Uterus (tissue), 4 donors: ENCODE measurements around the gene SEZ6. TPM values are rescaled to one million over a fixed set of nuclear protein-coding genes. Genes with fewer than 3 reads are reported as not detected.

Experiments
- DNase-seq, 2 donors: peaks; one replicate each; pipeline ENCODE4 v3.0.0-alpha.2; 2019 to 2020
- H3K27ac ChIP-seq, 2 donors: fragments of 200-600 bp; sonication (generic); 1 replicate in 1 of 2; 2 replicates in 1 of 2; pipeline ENCODE4 v1.5.1; 2016 to 2018
- H3K27me3 ChIP-seq, 2 donors: fragments of 200-600 bp; sonication (generic); one replicate each; pipeline ENCODE4 v1.5.1; 2018 to 2019; ENCODE audit warnings: control low read depth in 1 of 2
- H3K36me3 ChIP-seq, 2 donors: fragments of 200-600 bp; sonication (generic); one replicate each; pipeline ENCODE4 v1.5.1; 2019; ENCODE audit warnings: control low read depth in 1 of 2
- H3K4me1 ChIP-seq, 2 donors: fragments of 200-600 bp; sonication (generic); one replicate each; pipeline ENCODE4 v1.5.1; 2018 to 2019; ENCODE audit warnings: control low read depth in 1 of 2
- H3K4me3 ChIP-seq, 2 donors: fragments of 200-600 bp; sonication (generic); 1 replicate in 1 of 2; 2 replicates in 1 of 2; pipeline ENCODE4 v1.5.1; 2018 to 2019; ENCODE audit warnings: mild to moderate bottlenecking in 1 of 2
- H3K9me3 ChIP-seq, 2 donors: fragments of 200-600 bp; sonication (generic); one replicate each; pipeline ENCODE4 v1.5.1; 2019; ENCODE audit warnings: control low read depth in 1 of 2
- CTCF ChIP-seq, 4 experiments: fragments of 200-600 bp in 2 of 4; fragments of 450-650 bp in 2 of 4; sonication (generic) in 2 of 4; IDR thresholded peaks; one replicate each; pipeline ENCODE4 v1.5.1; 2016 to 2019; ENCODE audit warnings: antibody characterized with exemption in 4 of 4, mild to moderate bottlenecking in 2 of 4, moderate library complexity in 1 of 4
- POLR2A ChIP-seq, 2 donors: fragments of 450-650 bp; IDR thresholded peaks; one replicate each; pipeline ENCODE4 v1.6.1; 2016; ENCODE audit warnings: antibody characterized with exemption in 2 of 2, mild to moderate bottlenecking in 1 of 2, moderate library complexity in 1 of 2
- intact Hi-C: fragments of 100-400 bp; cut with DNase I; formaldehyde crosslinking; loops from one replicate; pipeline ENCODE4 v1.15.1; 2023; ENCODE audit warnings: low total_unique reads
- total RNA-seq, 4 donors: library from RNA; depleted of rRNA in 3 of 4; stranded (reverse); fragments of >200 nt in 3 of 4; gene quantifications; one replicate each; pipeline versions ENCODE4 v1.1.0 to v1.2.4, GENCODE V29; 2014 to 2023
- donor health status: DM: yes; HTN: yes; CAD: no.

The SEZ6 gene
- total RNA-seq, 4 donors from 2014 or later: 0.07 TPM; not detected in 3

- peaks cover 0 to 3% of the 10 kb centered on the region in 2 donors for H3K4me1 ChIP-seq
- H3K4me3 ChIP-seq: peak overlapping the region; percentile 86 to 92
- intact Hi-C loops: loop anchor here (5.0 kb wide), 1 partner anchor 48 kb away; the partner anchor contains the start of gene DHRS13
- H3K36me3 ChIP-seq: no peaks in the 10 kb centered on the region
- H3K9me3 ChIP-seq: no peaks in the 10 kb centered on the region
- peak overlapping the region; percentile 92 to 93 for H3K27ac ChIP-seq
- peak; percentile 46 to 54 for DNase-seq
- TF ChIP-seq POLR2A (IDR thresholded peaks at IDR 0.05): no peak
- TF ChIP-seq CTCF (IDR thresholded peaks at IDR 0.05): no peak
- no peaks in the 10 kb centered on the region for H3K27me3 ChIP-seq
Observed at GRCh38 chr17:28950017-28950751, 55.6 kb downstream of the SEZ6 start.

- H3K36me3 ChIP-seq: no peaks in the 10 kb centered on the region
- no peaks in the 10 kb centered on the region for H3K9me3 ChIP-seq
- peaks cover 0 to 3% of the 10 kb centered on the region in 2 donors for H3K4me1 ChIP-seq
- no peaks in the 10 kb centered on the region for H3K27me3 ChIP-seq
- intact Hi-C loops: loop anchor here (5.0 kb wide), 1 partner anchor 47 kb away; the partner anchor contains the start of gene DHRS13
- DNase-seq: peak; percentile 49 to 60
- no peak for TF ChIP-seq CTCF (IDR thresholded peaks at IDR 0.05)
- no peak for TF ChIP-seq POLR2A (IDR thresholded peaks at IDR 0.05)
- peak overlapping the region; percentile 86 to 92 for H3K4me3 ChIP-seq
- peak overlapping the region; percentile 92 to 93 for H3K27ac ChIP-seq
Observed at GRCh38 chr17:28949185-28950016, 56.4 kb downstream of the SEZ6 start.

GRCh38 chr17:28948873-28949184, 57.0 kb downstream of the SEZ6 start:
- Histone ChIP-seq H3K4me3 (peak overlapping the region; percentile 86 to 92), H3K4me1 (peaks cover 0 to 3% of the 10 kb centered on the region in 2 donors), H3K36me3 (no peaks in the 10 kb centered on the region), H3K27me3 (no peaks in the 10 kb centered on the region), H3K27ac (peak overlapping the region; percentile 92 to 93), H3K9me3 (no peaks in the 10 kb centered on the region)
- DNase-seq: peak in 1 of 2 donors; percentile 26
- no peak for TF ChIP-seq POLR2A (IDR thresholded peaks at IDR 0.05)
- no peak for TF ChIP-seq CTCF (IDR thresholded peaks at IDR 0.05)
- intact Hi-C loops: no loop called here

- Histone ChIP-seq H3K27ac (peak overlapping the region; percentile 92 to 93), H3K4me1 (peaks cover 0 to 3% of the 10 kb centered on the region in 2 donors), H3K27me3 (no peaks in the 10 kb centered on the region), H3K4me3 (peak overlapping the region; percentile 86 to 92), H3K9me3 (no peaks in the 10 kb centered on the region), H3K36me3 (no peaks in the 10 kb centered on the region)
- intact Hi-C loops: no loop called here
- DNase-seq: no peak
- TF ChIP-seq POLR2A (IDR thresholded peaks at IDR 0.05): no peak
- no peak for TF ChIP-seq CTCF (IDR thresholded peaks at IDR 0.05)
Observed at GRCh38 chr17:28948342-28948741, 57.5 kb downstream of the SEZ6 start.

- Histone ChIP-seq H3K36me3 (no peaks in the 10 kb centered on the region), H3K27ac (peak overlapping the region in 1 of 2 donors; percentile 93), H3K4me3 (no peak overlapping the region), H3K4me1 (peaks cover 0 to 3% of the 10 kb centered on the region in 2 donors), H3K27me3 (no peaks in the 10 kb centered on the region), H3K9me3 (no peaks in the 10 kb centered on the region)
- intact Hi-C loops: no loop called here
- TF ChIP-seq CTCF (IDR thresholded peaks at IDR 0.05) (no peak), POLR2A (IDR thresholded peaks at IDR 0.05) (no peak)
- no peak for DNase-seq
Observed at GRCh38 chr17:28947639-28948038, 58.2 kb downstream of the SEZ6 start.
